H1 (cell line): ENCODE results near the gene MFAP3. TPM values are rescaled to one million over a fixed set of nuclear protein-coding genes. Genes with fewer than 3 reads are reported as not detected.

Source experiments
- GTF2F1 ChIP-seq: IDR thresholded peaks from 2 replicates; pipeline ENCODE4 v1.6.1; 2012; ENCODE audit warnings: low read depth, low read length, improper control_type of control experiment, borderline replicate concordance
- HDAC2 ChIP-seq, 2 experiments: fragments of 300-600 bp in 1 of 2; sonication (generic) in 1 of 2; IDR thresholded peaks; 2 replicates each; pipeline ENCODE4 v1.6.1; 2011 to 2012; ENCODE audit warnings: low read depth in 2 of 2, low read length in 2 of 2, mild to moderate bottlenecking in 2 of 2, moderate library complexity in 2 of 2, borderline replicate concordance in 1 of 2, inconsistent platforms in 1 of 2
- PHF8 ChIP-seq: fragments of 200-600 bp; sonication (generic); conservative IDR thresholded peaks from 2 replicates; pipeline ENCODE4 v1.7.1; 2012; ENCODE audit warnings: low read depth, mild to moderate bottlenecking, inconsistent platforms, low read length, moderate library complexity
- SIRT6 ChIP-seq: IDR thresholded peaks from one replicate; pipeline ENCODE4 v1.7.1; 2012; ENCODE audit warnings: low read length, inconsistent platforms
- TAF1 ChIP-seq: IDR thresholded peaks from 2 replicates; pipeline ENCODE4 v1.6.1; 2011; ENCODE audit warnings: mild to moderate bottlenecking, low read depth, low read length
- TEAD4 ChIP-seq: IDR thresholded peaks from 2 replicates; pipeline ENCODE4 v1.6.1; 2012; ENCODE audit warnings: low read depth, low read length, inconsistent platforms, mixed read lengths
- USF2 ChIP-seq: IDR thresholded peaks from 2 replicates; pipeline ENCODE4 v1.6.1; 2011; ENCODE audit warnings: low read length, improper control_type of control experiment
- polyA plus RNA-seq, 7 experiments: library from polyadenylated mRNA; depleted of rRNA in 3 of 7; stranded (reverse) in 5 of 7; unstranded in 2 of 7; fragments of >200 nt in 5 of 7; fragments of 200-250 nt in 2 of 7; gene quantifications; 1 replicate in 5 of 7; 2 replicates in 1 of 7; 4 replicates in 1 of 7; pipeline versions ENCODE4 v1.2.1 to v1.2.3, GENCODE V29; 2011 to 2013; ENCODE audit warnings: missing spikeins in 2 of 7, mixed read lengths in 2 of 7
- total RNA-seq: library from RNA; stranded (reverse); fragmentation: NEBNext Ultra II Directional; extraction: Animal tissue kit (Norgen Biotek cat#: 25700); gene quantifications from 2 replicates; pipeline ENCODE4 v1.2.1, GENCODE V29; 2021

Gene MFAP3
- total and polyA plus RNA-seq, 2 of the 8 experiments (the other 6 are each of a cell fraction or from before 2014, with no cell fraction given) = 13.7 to 27.0 TPM

DNA sequence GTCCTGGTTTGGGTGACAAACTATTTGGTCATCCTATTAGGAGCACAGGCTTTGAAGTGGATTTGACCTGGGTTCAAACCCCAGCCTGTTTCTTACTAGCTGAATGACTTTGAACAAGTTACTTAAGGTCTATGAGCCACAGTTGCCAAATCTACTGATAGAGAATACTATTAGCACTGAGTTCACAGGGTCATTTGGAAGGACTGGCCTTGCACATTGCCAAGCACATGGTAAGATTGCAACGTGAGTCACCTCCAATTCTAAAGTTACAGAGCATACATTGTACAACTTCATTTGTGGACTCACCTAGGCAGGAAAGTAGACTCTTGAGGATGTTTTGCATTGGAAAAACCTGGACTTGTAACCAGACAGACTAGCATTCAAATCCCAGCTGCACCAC is 38.9 kb downstream of the MFAP3 start (continued):
- no peak for TF ChIP-seq HDAC2 (IDR thresholded peaks at IDR 0.05; ENCODE audit: borderline replicate concordance in 1 of 2, low read depth in 2 of 2, low read length in 2 of 2)
- TF ChIP-seq PHF8 = no peak
- no peak for TF ChIP-seq GTF2F1
- TF ChIP-seq USF2 = no peak
- TF ChIP-seq TAF1 = no peak
- TF ChIP-seq SIRT6 = no peak
- TF ChIP-seq TEAD4 = no peak
